Osteocyte (in vitro differentiated cells): ENCODE results near the gene GOSR1. TPM values are rescaled to one million over a fixed set of nuclear protein-coding genes. Genes with fewer than 3 reads are reported as not detected.
"Not testable (repeated sequence)": the region's sequence is repeated elsewhere in the genome, so short reads cannot be mapped to it uniquely, and the experiment has no call there.

Source experiments
- DNase-seq: peaks from one replicate; pipeline ENCODE4 v3.0.0; 2021; ENCODE audit warnings: mixed read lengths; ENCODE audit not compliant: unreplicated experiment; ENCODE audit errors: extremely low spot score
- H3K27ac Mint-ChIP-seq: one replicate; pipeline ENCODE4 v1.8.0; 2021; ENCODE audit warnings: mild to moderate bottlenecking, mixed read lengths; ENCODE audit not compliant: unreplicated experiment
- H3K27me3 Mint-ChIP-seq: one replicate; pipeline ENCODE4 v1.8.0; 2021; ENCODE audit warnings: mixed read lengths; ENCODE audit not compliant: unreplicated experiment
- H3K36me3 Mint-ChIP-seq: one replicate; pipeline ENCODE4 v1.8.0; 2021; ENCODE audit warnings: mixed read lengths; ENCODE audit not compliant: unreplicated experiment
- H3K4me1 Mint-ChIP-seq: one replicate; pipeline ENCODE4 v1.8.0; 2021; ENCODE audit warnings: mixed read lengths; ENCODE audit not compliant: unreplicated experiment
- H3K4me3 Mint-ChIP-seq: one replicate; pipeline ENCODE4 v1.8.0; 2021; ENCODE audit warnings: mild to moderate bottlenecking, moderate library complexity, mixed read lengths; ENCODE audit not compliant: unreplicated experiment
- H3K9me3 Mint-ChIP-seq: one replicate; pipeline ENCODE4 v1.8.0; 2021; ENCODE audit warnings: mixed read lengths; ENCODE audit not compliant: unreplicated experiment
- total RNA-seq: library from RNA; stranded (reverse); gene quantifications from 2 replicates; pipeline ENCODE4 v1.2.1, GENCODE V29; 2021
- TF ChIP-seq, protein P1 (sequence below): fragments of 200-600 bp; sonication (generic); IDR thresholded peaks from 2 replicates; pipeline ENCODE4 v1.5.0; 2021; ENCODE audit warnings: antibody characterized with exemption, mild to moderate bottlenecking, moderate library complexity

GOSR1 gene
- total RNA-seq, 1 donor from 2014 or later: 47.3 TPM

DNA sequence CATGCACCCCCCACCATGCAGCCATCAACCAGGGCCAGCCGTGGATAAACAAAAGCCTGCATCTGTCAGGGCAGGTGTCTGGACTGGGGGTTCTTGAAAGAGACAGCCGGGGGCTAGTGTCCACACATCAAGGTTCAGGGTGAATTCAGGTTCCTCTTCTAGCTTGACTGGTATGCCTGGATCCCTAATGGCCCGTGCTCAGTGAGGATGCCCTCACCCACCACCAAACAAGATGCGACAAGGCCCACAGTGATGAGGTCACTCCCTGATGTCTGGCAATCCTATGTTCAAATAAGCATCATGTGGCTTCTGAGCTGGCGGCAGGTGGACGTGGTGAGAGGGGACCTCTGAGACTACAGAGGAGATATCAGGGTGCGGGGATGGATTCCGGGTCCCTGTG, 64.6 kb downstream of the GOSR1 start:
- TF ChIP-seq, protein P1, sequence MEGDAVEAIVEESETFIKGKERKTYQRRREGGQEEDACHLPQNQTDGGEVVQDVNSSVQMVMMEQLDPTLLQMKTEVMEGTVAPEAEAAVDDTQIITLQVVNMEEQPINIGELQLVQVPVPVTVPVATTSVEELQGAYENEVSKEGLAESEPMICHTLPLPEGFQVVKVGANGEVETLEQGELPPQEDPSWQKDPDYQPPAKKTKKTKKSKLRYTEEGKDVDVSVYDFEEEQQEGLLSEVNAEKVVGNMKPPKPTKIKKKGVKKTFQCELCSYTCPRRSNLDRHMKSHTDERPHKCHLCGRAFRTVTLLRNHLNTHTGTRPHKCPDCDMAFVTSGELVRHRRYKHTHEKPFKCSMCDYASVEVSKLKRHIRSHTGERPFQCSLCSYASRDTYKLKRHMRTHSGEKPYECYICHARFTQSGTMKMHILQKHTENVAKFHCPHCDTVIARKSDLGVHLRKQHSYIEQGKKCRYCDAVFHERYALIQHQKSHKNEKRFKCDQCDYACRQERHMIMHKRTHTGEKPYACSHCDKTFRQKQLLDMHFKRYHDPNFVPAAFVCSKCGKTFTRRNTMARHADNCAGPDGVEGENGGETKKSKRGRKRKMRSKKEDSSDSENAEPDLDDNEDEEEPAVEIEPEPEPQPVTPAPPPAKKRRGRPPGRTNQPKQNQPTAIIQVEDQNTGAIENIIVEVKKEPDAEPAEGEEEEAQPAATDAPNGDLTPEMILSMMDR: no peak
- no peak for DNase-seq
- Mint-ChIP-seq H3K27ac (no peak overlapping the region), H3K9me3 (no peaks in the 10 kb centered on the region), H3K27me3 (no peaks in the 10 kb centered on the region), H3K4me3 (no peak overlapping the region), H3K36me3 (no peaks in the 10 kb centered on the region), H3K4me1 (no peaks in the 10 kb centered on the region)

DNA sequence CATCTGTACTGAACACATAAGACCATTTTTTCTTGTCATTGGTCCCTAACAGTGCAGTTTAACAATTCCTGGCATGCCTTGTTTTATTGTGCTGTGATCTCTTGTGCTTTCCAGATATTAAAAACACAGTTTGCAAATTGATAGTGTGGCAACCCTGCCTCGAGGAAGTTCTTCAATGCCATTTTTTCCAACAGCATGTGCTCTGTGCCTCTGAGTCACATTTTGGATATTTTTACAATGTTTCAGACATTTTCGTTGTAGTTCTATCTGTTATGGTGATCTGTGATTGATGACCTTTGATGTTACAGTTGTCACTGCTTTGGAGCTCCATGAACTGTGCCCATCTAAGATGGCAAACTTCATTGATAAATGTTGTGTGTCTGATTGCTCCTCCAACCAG, 66.2 kb downstream of the GOSR1 start:
- TF ChIP-seq, protein P1: no peak
- Mint-ChIP-seq H3K27ac (no peak overlapping the region), H3K36me3 (no peaks in the 10 kb centered on the region), H3K4me1 (no peaks in the 10 kb centered on the region), H3K27me3 (no peaks in the 10 kb centered on the region), H3K9me3 (no peaks in the 10 kb centered on the region), H3K4me3 (no peak overlapping the region)
- no peak for DNase-seq

DNA sequence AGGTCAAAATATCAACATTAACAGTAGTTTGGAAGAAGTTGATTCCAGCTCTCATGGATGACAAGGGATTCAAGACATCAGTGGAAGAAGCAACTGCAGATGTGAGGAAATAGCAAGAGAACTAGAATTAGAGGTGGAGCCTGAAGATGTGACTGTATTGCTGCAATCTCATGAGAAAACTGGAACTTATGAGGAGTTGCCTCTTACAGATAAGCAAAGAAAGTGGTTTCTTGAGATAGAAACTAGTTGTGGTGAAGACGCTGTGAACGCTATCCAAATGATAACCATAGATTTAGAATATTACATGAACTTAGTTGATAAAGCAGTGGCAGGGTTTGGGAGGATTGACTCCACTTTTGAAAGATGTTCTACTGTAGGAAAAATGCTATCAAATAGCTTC, 67.8 kb downstream of the GOSR1 start:
- no peak for DNase-seq
- Mint-ChIP-seq H3K27ac (no peak overlapping the region), H3K4me1 (no peaks in the 10 kb centered on the region), H3K36me3 (no peaks in the 10 kb centered on the region), H3K4me3 (no peak overlapping the region), H3K27me3 (no peaks in the 10 kb centered on the region), H3K9me3 (no peaks in the 10 kb centered on the region)
- TF ChIP-seq, protein P1: no peak

DNA sequence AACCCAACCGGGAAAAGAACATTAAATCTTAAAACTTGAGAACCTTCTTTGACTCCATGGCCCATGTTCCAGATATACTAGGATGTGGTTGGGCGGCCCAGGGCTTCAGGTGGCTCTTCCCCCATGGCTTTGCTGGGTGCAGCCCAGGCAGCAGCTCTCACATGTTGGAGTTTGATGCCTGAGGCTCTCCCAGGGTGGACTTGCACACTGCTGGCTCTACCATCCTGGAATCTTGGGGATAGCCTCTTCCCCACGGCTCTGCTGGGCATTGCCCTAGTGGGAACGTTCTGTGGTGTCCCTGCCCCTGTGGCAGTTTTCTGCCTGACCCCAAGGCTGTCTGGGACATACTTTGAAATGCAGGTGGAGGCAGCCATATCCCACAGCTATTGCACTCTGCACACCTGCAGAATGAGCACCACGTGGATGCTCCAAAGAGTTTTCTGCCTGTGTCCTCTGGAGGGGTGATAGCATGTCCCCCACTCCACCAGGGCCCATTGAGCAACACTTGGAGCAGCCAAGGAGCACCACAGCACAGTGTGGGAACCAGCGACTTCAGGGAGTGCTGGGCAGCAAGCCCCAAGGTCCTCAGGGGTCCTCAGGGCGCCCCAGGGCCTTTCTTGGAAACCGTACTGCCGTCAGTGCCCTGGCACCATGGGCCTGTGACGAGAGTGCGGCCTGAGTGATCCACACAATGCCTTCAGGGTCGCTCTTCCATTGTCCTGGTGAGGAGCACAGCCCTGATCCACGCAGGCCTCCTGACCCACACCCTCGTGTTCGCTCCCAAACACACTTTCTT, 70.8 kb downstream of the GOSR1 start:
- H3K4me1 Mint-ChIP-seq: peaks cover 3% of the 10 kb centered on the region
- H3K4me3 Mint-ChIP-seq: no peak overlapping the region
- peak; percentile 75 for DNase-seq
- no peaks in the 10 kb centered on the region for H3K36me3 Mint-ChIP-seq
- no peaks in the 10 kb centered on the region for H3K9me3 Mint-ChIP-seq
- H3K27ac Mint-ChIP-seq: no peak overlapping the region
- TF ChIP-seq, protein P1: no peak
- H3K27me3 Mint-ChIP-seq: no peaks in the 10 kb centered on the region

DNA sequence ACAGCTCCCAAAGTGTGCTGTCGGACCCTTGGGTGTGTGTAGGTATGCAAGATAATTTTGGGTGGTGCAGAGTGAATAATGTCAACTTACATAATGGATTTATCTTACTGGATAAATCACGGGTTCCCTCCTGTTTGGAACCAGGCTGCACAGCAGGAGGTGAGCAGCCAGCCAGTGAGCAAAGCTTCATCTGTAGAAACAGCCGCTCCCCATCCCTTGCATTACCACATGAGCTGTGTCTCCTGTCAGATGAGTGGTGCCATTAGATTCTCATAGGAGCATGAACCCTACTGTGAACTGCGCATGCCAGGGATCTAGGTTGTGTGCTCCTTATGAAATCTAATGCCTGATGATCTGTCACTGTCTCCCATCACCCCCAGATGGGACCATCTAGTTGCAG, 72.0 kb downstream of the GOSR1 start:
- H3K27ac Mint-ChIP-seq, H3K9me3 Mint-ChIP-seq, H3K27me3 Mint-ChIP-seq, DNase-seq, H3K36me3 Mint-ChIP-seq, H3K4me3 Mint-ChIP-seq, H3K4me1 Mint-ChIP-seq: not testable (repeated sequence)
